Measurements from ENCODE around the gene YIF1B.
"Not testable (repeated sequence)": the region's sequence is repeated elsewhere in the genome, so short reads cannot be mapped to it uniquely, and the experiment has no call there.

Gene YIF1B

DNA sequence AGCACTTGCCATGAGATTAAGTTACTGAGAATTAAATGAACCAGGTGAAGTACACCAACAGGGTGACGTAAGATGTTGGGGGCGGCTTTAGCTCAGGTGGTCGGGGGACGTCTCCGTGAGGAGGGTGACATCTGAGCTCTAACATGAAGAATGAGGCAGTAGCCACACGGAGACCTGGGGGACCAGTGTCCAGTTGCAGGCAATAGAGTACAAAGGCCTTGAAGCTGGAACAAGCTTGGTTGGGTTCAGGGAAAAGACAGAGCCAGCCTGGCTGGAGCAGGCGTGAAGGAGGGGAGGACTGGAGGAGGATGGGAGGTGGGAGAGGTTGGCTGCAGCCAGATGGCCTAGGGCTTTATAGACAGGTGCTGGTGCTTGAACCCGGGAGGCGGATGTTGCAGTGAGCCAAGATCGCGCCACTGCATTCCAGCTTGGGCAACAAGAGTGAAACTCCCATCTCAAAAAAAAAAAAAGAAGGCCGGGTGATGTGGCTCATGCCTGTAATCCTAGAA lies 49.8 kb downstream of the YIF1B start:
- TF ChIP-seq ZNF274 (IDR thresholded peaks at IDR 0.05; ENCODE audit: low read depth, low read length), result no peak
- no peak overlapping the region for H3K4me3 ChIP-seq (ENCODE audit: low read length)

- H3K4me3 ChIP-seq (ENCODE audit: low read length), result peak overlapping the region; percentile 50; the same call in 1 of the 2 replicates
- TF ChIP-seq ZNF274 (IDR thresholded peaks at IDR 0.05; ENCODE audit: low read depth, low read length), result no peak
Measured at GRCh38 chr19:38265213-38265861, 50.4 kb downstream of the YIF1B start.

DNA sequence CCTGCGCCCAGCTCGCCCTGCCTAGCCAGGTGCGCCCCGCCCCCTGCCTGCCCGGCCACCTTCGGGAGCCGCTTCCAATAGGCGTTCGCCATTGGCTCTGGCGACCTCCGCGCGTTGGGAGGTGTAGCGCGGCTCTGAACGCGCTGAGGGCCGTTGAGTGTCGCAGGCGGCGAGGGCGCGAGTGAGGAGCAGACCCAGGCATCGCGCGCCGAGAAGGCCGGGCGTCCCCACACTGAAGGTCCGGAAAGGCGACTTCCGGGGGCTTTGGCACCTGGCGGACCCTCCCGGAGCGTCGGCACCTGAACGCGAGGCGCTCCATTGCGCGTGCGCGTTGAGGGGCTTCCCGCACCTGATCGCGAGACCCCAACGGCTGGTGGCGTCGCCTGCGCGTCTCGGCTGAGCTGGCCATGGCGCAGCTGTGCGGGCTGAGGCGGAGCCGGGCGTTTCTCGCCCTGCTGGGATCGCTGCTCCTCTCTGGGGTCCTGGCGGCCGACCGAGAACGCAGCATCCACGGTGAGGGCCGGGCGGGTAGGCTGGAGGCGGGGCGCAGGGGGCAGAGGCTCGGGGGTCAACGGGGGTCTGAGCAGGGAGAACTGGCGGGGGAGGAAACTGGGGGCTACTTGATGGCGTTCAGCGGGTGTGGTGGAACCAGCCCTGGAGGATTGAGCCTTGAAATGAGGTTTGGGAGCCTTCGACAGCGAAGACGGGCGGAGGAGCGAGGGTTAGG lies 51.1 kb downstream of the YIF1B start, which contains the start of gene SPINT2:
Gene SPINT2, plus strand, starts transcription at position 88 of the 727 bp plus-strand sequence. Its CDS starts 320 bp downstream, at position 408.
- peak within 1 kb of the TSS; percentile 50 for H3K4me3 ChIP-seq (ENCODE audit: low read length)
- TF ChIP-seq ZNF274 (IDR thresholded peaks at IDR 0.05; ENCODE audit: low read depth, low read length), result no peak

- no peak for TF ChIP-seq ZNF274 (IDR thresholded peaks at IDR 0.05; ENCODE audit: low read depth, low read length)
- peak overlapping the region; percentile 50 for H3K4me3 ChIP-seq (ENCODE audit: low read length)
Measured at GRCh38 chr19:38263689-38264485, 51.9 kb downstream of the YIF1B start.

DNA sequence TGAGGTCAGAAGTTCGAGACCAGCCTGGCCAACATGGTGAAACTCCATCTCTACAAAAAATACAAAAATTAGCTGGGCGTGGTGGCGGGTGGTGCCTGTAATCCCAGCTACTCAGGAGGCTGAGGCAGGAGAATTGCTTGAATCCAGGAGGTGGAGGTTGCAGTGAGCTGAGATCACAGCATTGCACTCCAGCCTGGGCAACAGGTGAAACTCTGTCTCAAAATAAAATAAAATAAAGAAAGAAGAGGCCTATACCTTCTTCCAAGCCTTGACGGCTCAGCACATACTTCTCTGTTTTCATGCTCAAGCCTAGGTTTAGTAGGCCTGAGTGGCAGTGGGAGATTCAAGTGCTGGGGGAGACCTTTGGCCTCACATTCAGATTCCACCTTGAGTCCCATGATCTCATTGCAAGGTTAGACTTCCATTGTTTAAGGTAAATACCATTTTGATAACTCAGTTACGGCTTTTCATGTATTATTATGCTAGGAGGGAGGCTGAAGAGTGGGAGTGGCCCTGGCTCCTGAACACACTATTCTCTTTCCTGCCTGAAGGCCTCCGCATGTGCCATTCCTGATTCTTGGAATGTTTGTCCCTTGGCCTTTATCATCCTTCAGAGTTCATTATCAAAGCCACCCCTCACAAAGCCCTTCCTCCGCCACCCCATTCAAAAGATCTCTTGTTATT lies 53.0 kb downstream of the YIF1B start:
- no peak for TF ChIP-seq ZNF274 (IDR thresholded peaks at IDR 0.05; ENCODE audit: low read depth, low read length)

GRCh38 chr19:38261942-38262341 lies 53.8 kb downstream of the YIF1B start:
- not testable (repeated sequence) for H3K4me3 ChIP-seq (ENCODE audit: low read length)

More for the DNA sequence above, 53.0 kb downstream of the YIF1B start:
- no peak overlapping the region for H3K4me3 ChIP-seq (ENCODE audit: low read length)

DNA sequence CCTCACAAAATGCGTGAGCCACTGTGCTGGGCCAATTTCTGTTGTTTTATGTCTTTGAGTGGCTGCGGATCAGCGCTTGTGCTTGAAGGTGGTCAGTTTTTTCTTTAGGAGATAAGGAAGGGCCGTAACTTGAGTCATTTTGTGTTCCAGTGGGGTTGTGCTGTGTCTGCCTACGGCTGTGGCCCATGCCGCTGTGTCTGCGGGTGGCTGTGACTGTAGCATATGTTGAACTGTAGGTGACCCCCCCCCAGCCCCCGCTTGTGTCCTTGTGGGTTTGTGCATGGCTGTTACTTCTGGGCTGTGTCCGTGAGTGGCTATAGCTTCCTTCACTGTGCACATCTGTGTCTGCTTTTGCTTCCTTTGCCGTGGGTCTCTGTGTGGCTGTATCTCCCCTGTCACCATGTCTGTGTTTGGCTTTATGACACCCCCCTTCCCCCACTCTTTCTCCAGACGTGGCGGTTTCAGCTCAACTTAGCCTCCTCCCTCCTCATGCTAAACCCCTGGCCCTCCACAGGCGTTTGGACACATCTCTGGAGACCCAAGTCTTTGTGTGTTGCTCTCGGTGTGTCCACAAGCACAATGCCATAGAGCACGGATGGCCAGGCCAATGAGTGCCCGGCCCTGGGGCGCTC lies 60.2 kb downstream of the YIF1B start:
- TF ChIP-seq ZNF274 (IDR thresholded peaks at IDR 0.05; ENCODE audit: low read depth, low read length), result no peak
- H3K4me3 ChIP-seq (ENCODE audit: low read length), result no peak overlapping the region

DNA sequence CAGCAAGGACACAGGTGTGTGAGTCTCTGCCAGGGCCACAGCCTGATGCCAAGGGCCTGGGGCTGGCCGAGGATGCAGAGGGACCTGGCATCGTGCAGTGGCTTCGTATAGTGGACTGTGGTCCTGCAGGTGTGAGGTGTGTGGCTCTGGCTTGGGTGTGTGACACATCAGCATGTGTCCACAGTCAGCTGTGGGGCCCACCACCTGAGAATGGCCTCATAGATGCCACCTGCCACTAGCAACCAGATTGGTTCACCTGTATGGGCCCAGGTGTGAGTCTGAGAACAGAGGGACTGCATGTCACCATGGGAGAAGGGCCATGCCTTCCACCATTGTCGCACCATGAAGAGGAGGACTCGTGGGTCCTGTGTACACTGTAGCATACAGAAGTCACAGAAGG lies 62.0 kb downstream of the YIF1B start:
- TF ChIP-seq ZNF274 (IDR thresholded peaks at IDR 0.05; ENCODE audit: low read depth, low read length), result no peak
- H3K4me3 ChIP-seq (ENCODE audit: low read length), result no peak overlapping the region

Data from GM08714 (cell line).